Measurements from ENCODE around the gene HSPA9. TPM values are rescaled to one million over a fixed set of nuclear protein-coding genes. Genes with fewer than 3 reads are reported as not detected.

The HSPA9 gene
- total and polyA plus RNA-seq, 7 donors, result 289 to 718 (median 483) TPM

DNA sequence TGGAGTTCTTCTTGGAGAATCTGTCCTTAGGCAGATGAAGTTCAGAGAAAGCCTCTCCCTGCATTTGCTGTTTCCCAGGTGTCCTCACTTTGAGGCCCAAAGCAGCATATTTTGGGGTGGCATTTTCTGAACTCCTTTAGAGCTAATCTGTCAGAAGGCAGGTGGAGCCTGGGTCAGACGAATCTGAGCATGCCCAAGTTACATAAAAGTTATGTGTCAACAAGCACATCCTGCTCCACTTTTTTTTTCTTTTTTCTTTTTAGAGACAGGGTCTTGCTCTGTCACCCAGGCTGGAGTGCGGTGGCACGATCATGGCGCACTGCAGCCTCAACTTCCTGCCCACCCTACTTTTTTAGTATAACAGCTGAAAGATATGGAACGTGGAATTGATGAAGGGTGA is 41.3 kb upstream of the HSPA9 start:
- 89 to 90% (median 90%) methylated on average over 5 of the region's 5 CpGs for WGBS, 3 donors
- H3K27ac ChIP-seq, result no peak overlapping the region
- ATAC-seq (no peak), DNase-seq (no peak)
- intact Hi-C loops (cut with DNase I), result no loop called here
- H3K27me3 ChIP-seq (ENCODE audit: insufficient read depth in 3 of 3, low read length in 2 of 3), result no peaks in the 10 kb centered on the region
- no peaks in the 10 kb centered on the region for H3K9me3 ChIP-seq
- no peaks in the 10 kb centered on the region for H3K4me1 ChIP-seq
- TF ChIP-seq CTCF (IDR thresholded peaks at IDR 0.05), result no peak
- no peaks in the 10 kb centered on the region for H3K36me3 ChIP-seq (ENCODE audit: insufficient read depth in 1 of 2, low read depth in 1 of 2)
- no peak overlapping the region for H3K4me3 ChIP-seq

DNA sequence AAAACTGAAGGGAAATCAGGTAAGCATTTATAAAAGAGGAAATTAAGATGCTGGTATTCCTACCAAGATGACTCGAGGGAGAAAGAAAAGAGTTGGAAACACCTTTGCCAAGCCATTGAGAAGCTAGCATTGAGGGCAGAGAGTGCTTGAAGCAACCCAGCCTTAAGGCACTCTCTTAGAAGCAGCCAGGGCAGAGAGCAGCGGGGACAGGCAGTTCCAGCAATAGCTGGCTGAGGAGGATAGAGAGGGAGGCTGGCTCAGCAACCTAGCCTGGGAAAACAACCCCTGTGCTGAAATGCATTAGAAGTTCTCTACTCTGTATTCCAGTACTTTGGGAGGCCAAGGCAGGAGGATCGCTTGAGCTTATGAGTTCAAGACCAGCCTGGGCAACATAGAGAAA is 40.3 kb upstream of the HSPA9 start:
- intact Hi-C loops (cut with DNase I), result no loop called here
- Histone ChIP-seq H3K27ac (no peak overlapping the region), H3K9me3 (no peaks in the 10 kb centered on the region), H3K27me3 (ENCODE audit: insufficient read depth in 3 of 3, low read length in 2 of 3) (no peaks in the 10 kb centered on the region), H3K36me3 (ENCODE audit: insufficient read depth in 1 of 2, low read depth in 1 of 2) (no peaks in the 10 kb centered on the region), H3K4me1 (no peaks in the 10 kb centered on the region), H3K4me3 (no peak overlapping the region)
- TF ChIP-seq CTCF (IDR thresholded peaks at IDR 0.05), result no peak
- WGBS, 3 donors, result 90 to 92% (median 92%) methylated on average over 3 of the region's 3 CpGs
- no peak for DNase-seq
- no peak for ATAC-seq

DNA sequence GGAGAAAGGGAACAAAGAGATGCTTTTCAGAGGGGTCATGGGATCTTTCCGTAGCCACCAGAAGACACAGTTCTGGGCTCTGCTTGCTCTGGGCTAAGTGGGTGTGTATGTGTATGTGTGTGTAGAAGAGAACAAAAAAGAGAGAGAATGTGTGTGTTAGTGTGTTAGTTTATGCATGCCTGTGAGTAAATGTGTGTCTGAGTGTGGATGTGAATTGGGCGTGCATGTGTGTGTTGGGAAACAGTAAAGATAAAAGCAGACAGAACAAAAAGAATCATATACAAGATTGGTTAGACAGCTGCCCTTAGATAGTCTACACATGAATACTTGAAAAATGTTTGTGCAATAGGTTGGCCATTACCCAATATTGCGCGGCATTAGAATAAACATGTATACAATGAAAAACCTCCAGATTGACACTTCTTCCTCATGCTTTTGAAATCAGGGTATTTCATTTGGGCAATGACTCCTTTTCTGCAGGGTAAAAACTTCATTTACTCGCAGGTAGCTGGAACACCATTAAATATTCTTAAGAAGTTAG is 36.5 kb upstream of the HSPA9 start:
- Histone ChIP-seq H3K27me3 (ENCODE audit: insufficient read depth in 3 of 3, low read length in 2 of 3) (peaks cover 0 to 2% (median 0%) of the 10 kb centered on the region in 3 donors), H3K9me3 (no peaks in the 10 kb centered on the region), H3K27ac (no peak overlapping the region), H3K36me3 (ENCODE audit: insufficient read depth in 1 of 2, low read depth in 1 of 2) (no peaks in the 10 kb centered on the region), H3K4me1 (no peaks in the 10 kb centered on the region), H3K4me3 (peak overlapping the region; percentile 44)
- intact Hi-C loops (cut with DNase I), result no loop called here
- DNase-seq, result no peak
- 70 to 75% (median 73%) methylated on average over 5 of the region's 5 CpGs for WGBS, 3 donors
- TF ChIP-seq CTCF (IDR thresholded peaks at IDR 0.05), result no peak
- ATAC-seq, result no peak

GRCh38 chr5:138610918-138611677 is 35.9 kb upstream of the HSPA9 start:
- Histone ChIP-seq H3K36me3 (ENCODE audit: insufficient read depth in 1 of 2, low read depth in 1 of 2) (no peaks in the 10 kb centered on the region), H3K4me3 (peak overlapping the region; percentile 44), H3K9me3 (no peaks in the 10 kb centered on the region), H3K27me3 (ENCODE audit: insufficient read depth in 3 of 3, low read length in 2 of 3) (peaks cover 0 to 2% (median 0%) of the 10 kb centered on the region in 3 donors), H3K4me1 (no peaks in the 10 kb centered on the region), H3K27ac (no peak overlapping the region)
- ATAC-seq, result peak in 3 of 4 donors; percentile 21 to 40 (median 31)
- no peak for TF ChIP-seq CTCF (IDR thresholded peaks at IDR 0.05)
- intact Hi-C loops (cut with DNase I), result no loop called here
- WGBS, 3 donors, result 28 to 31% (median 29%) methylated on average over 14 to 16 of the region's 16 CpGs
- peak in 1 of 2 donors; percentile 52 for DNase-seq
